NCI-H82 (cell line): Measurements from ENCODE around the gene PTPRN2.
"Not testable (repeated sequence)": the region's sequence is repeated elsewhere in the genome, so short reads cannot be mapped to it uniquely, and the experiment has no call there.

Experiments
- DNase-seq: peaks from one replicate; lab custom pipeline; 2025; lab: John Stamatoyannopoulos, UW

PTPRN2 gene

GRCh38 chr7:157576415-157576814, 1011.2 kb downstream of the PTPRN2 start:
- no peak for DNase-seq

GRCh38 chr7:157575777-157576176, 1011.8 kb downstream of the PTPRN2 start:
- no peak for DNase-seq

GRCh38 chr7:157574914-157575586, 1012.6 kb downstream of the PTPRN2 start:
- DNase-seq = no peak

DNA sequence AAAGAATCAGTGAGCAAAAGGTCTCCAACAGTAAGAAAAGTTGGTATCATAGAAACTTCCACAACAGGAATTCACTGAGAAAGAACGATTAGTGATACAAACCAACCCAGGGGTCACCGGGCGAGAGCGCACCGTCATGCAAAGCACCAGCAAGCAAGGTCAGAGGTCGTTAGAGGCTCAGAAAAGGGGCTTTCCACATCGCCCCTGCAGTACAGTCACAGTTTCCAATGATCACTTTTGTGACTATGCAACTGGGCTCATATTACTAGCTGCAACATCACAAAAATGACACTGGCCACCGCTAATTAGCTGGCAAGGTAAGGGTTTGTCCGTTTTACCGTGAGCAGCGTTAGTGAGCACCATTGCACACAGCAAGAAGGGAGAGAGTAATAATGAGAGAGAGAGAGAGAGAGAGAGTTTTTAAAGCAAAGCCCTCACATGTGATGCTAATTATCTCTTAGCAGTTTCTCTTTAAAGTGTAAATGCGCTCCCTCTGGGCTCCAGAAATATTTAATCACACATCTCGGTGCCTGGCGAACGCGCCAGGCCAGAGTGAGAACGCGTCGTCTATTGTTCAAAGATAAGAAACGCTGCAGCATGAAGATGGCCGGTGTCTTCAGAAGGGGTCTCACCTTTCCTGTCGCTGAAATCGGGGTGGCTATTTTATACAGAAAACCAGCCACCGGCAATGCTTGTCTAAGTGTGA, 1013.4 kb downstream of the PTPRN2 start:
- no peak for DNase-seq

- no peak for DNase-seq
Observed at GRCh38 chr7:157573244-157573643, 1014.4 kb downstream of the PTPRN2 start.

DNA sequence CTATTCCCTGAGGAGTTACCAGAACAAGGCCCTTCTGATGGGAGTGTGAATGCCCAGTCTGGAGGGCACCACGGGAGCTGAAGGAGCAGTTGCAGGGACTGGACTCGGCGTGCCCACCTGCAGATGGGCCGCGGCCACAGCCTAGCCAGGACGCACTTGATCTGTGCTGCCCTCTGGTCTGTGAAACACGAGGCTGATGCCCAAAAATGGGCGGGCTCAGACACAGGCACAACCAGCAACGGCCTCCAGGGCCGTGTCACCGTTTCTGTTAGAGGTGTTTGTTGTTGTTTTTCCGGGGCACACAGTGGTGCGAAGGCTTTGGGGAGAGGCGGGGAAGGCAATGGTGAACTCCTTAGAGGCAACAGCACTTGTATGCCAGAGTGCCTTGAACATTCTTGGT, 1015.0 kb downstream of the PTPRN2 start:
- no peak for DNase-seq

- DNase-seq = no peak
Observed at GRCh38 chr7:157570531-157571200, 1017.0 kb downstream of the PTPRN2 start.

DNA sequence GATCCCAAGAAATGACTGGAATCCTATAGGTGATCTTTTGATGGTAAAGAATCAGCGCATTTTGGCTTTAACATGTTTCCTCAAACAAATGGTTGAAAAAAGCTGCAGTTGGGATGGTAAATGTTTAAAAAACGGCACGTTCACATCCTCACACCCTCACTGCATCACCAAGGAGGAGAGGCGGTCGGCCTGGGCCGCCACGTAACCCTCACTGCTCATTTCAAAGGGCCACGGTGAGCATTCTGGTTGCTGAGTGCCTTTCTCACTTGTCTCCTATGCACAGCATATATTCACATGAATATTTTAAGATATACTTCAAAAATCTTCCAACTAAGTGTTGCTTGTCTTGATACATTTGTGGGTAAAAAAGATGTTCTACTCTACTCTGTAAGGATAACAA, 1017.7 kb downstream of the PTPRN2 start:
- DNase-seq = no peak

GRCh38 chr7:157568770-157569584, 1018.6 kb downstream of the PTPRN2 start:
- DNase-seq = no peak

- DNase-seq = no peak
Observed at GRCh38 chr7:157568106-157568769, 1019.4 kb downstream of the PTPRN2 start.

DNA sequence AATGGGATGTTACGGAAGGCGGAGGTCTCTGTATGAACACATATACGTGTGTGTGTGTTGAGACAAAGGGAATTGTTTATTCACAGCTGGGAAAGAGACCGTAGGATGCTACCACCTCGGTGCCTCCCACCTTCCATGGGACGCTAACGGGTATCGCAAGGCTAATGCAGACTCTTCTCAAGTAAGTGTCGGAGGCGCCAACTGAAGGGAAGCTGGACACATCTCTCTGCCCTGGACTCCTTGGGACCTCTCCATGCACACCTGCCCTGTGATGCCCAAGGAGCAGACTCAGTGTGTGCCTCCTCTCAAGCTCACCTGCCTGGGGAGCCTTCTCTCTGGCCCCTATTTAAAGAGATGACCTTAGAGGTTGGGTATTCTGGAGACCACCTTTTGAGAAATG, 1020.0 kb downstream of the PTPRN2 start:
- DNase-seq = no peak

DNA sequence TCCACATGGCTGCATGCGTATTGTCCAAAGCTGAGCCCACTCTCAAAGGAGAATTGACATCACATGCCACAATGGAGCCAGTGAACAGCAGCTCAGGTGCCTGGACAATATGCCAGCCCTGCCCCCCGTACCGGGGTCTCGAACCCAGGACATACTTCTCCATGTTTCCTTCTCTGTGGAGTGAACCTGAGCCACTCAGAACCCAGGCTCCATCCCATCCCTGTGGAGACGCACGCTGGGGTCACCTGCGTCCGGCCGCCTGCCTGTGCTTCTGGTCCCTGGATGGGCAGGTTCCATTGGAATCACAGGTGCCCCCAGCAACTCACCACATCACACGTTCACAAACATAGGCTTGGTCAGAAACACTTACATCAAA, 1021.0 kb downstream of the PTPRN2 start:
- no peak for DNase-seq

DNA sequence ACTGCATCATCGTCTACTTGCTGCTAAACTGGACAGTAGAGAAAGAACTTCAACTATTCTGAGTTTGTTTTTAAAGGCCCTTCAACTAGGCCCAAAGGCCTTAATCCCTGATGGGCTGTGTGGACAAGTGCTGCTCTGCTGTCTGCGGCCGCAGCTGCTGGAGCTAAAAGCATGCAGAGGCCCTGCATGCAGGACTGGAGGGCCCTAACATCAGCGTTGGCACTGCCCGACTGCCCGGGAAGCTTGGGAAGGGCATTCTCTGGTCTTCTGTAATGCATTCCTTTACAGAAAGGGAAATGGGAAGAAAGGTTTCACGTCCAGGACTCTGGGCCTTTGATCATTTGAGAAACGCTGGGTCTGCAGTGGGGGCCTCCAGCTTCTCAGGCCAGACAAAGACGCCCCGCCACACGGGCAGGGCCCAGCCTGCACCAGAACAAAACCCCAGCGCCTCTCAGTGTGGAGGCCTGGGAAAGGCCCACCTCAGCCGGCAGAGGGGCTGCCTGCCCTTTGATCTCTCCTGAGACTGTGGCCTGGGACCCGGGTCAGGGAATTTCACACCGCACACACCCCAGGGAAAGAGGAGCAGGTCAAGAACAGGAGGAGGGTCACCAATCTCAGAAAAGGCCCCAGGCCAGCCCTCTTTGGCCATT, 1021.5 kb downstream of the PTPRN2 start:
- no peak for DNase-seq

- DNase-seq = no peak
Observed at GRCh38 chr7:157565201-157565626, 1022.4 kb downstream of the PTPRN2 start.

GRCh38 chr7:157564517-157565177, 1023.0 kb downstream of the PTPRN2 start:
- no peak for DNase-seq

DNA sequence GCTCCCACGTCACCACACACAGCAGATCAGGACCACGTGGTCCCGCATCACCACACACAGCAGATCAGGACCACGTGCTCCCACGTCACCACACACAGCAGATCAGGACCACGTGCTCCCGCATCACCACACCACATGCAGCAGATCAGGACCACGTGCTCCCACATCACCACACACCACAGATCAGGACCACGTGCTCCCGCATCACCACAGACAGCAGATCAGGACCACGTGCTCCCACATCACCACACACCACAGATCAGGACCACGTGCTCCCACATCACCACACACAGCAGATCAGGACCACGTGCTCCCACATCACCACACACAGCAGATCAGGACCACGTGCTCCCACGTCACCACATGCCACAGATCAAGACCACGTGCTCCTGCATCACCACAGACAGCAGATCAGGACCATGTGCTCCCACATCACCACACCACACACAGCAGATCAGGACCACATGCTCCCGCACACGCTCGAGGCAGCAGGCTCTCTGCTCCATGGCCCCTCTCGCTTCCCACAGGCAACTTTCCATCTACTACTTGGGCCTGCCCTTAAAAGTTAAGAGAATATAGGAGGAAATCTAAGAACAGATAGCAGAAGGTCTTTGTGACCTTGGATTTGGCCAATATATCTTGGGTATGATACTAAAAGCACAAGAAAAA, 1024.0 kb downstream of the PTPRN2 start:
- not testable (repeated sequence) for DNase-seq

GRCh38 chr7:157562522-157563398, 1024.9 kb downstream of the PTPRN2 start:
- not testable (repeated sequence) for DNase-seq

GRCh38 chr7:157561816-157562410, 1025.7 kb downstream of the PTPRN2 start:
- DNase-seq = no peak

GRCh38 chr7:157561523-157561785, 1026.2 kb downstream of the PTPRN2 start:
- DNase-seq = no peak
